Breast epithelium (tissue), 4 donors: ENCODE results near the gene PPIP5K2. TPM values are rescaled to one million over a fixed set of nuclear protein-coding genes. Genes with fewer than 3 reads are reported as not detected.

Experiments
- DNase-seq, 2 donors: peaks; one replicate each; pipeline ENCODE4 v3.0.0-alpha.2; 2019; ENCODE audit warnings: low spot score in 2 of 2
- H3K27ac ChIP-seq, 2 donors: fragments of 200-600 bp; sonication (generic) in 1 of 2; one replicate each; pipeline ENCODE4 v1.5.1; 2016 to 2019; ENCODE audit warnings: mild to moderate bottlenecking in 1 of 2
- H3K27me3 ChIP-seq, 2 donors: fragments of 200-600 bp; sonication (generic) in 1 of 2; one replicate each; pipeline versions ENCODE4 v1.5.1 to v1.6.0; 2017 to 2019; ENCODE audit warnings: control low read depth in 1 of 2, mild to moderate bottlenecking in 1 of 2
- H3K36me3 ChIP-seq: fragments of 200-600 bp; one replicate; pipeline ENCODE4 v1.5.1; 2019
- H3K4me1 ChIP-seq, 2 donors: fragments of 200-600 bp; sonication (generic); one replicate each; pipeline ENCODE4 v1.5.1; 2016 to 2019; ENCODE audit warnings: control low read depth in 1 of 2
- H3K4me3 ChIP-seq, 3 donors: fragments of 200-600 bp; sonication (generic); 1 replicate in 2 of 3; 2 replicates in 1 of 3; pipeline ENCODE4 v1.5.1; 2016 to 2019; ENCODE audit warnings: mild to moderate bottlenecking in 3 of 3, moderate library complexity in 2 of 3
- H3K9me3 ChIP-seq, 2 donors: fragments of 200-600 bp; sonication (generic) in 1 of 2; one replicate each; pipeline ENCODE4 v1.5.1; 2016 to 2019; ENCODE audit warnings: control low read depth in 1 of 2
- POLR2A ChIP-seq: fragments of 450-650 bp; IDR thresholded peaks from one replicate; pipeline ENCODE4 v1.6.1; 2016; ENCODE audit warnings: antibody characterized with exemption, mild to moderate bottlenecking, moderate library complexity
- POLR2AphosphoS5 ChIP-seq, 3 donors: sonication (generic); formaldehyde crosslinking; IDR thresholded peaks; one replicate each; pipeline ENCODE4 v1.6.1; 2017; ENCODE audit warnings: antibody characterized with exemption in 3 of 3
- intact Hi-C: fragments of 100-400 bp; cut with DNase I; formaldehyde crosslinking; loops from one replicate; pipeline ENCODE4 v1.15.1; 2023; ENCODE audit warnings: low total_unique reads
- total RNA-seq, 3 donors: library from RNA; depleted of rRNA; stranded (reverse); fragments of >200 nt; gene quantifications; one replicate each; pipeline ENCODE4 v1.1.0, GENCODE V29; 2016
- TF ChIP-seq, protein P1 (sequence below), 3 donors: fragments of 450-650 bp; IDR thresholded peaks; one replicate each; pipeline ENCODE4 v1.5.1; 2016 to 2017; ENCODE audit warnings: antibody characterized with exemption in 3 of 3, mild to moderate bottlenecking in 3 of 3, moderate library complexity in 3 of 3

Gene PPIP5K2
- total RNA-seq, 3 donors from 2014 or later = 42.7 to 69.1 (median 43.9) TPM

DNA sequence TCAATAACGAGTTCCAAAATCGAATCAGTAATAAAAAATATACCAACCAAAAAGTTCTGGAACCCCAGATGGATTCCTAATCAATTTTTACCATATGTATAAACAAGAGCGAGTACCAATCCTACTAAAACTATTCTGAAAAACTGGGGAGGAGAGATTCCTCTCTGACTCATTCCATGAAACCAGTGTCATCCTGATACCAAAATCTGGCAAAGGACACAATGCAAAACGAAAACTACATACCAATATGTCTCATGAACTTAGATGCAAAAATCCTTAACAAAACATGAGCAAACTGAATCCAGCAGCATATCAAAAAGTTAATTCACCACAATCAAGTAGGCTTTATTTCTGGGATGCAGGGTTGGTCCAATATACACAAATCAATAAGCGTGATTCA lies 108.0 kb downstream of the PPIP5K2 start:
- no peaks in the 10 kb centered on the region for H3K27me3 ChIP-seq
- no peaks in the 10 kb centered on the region for H3K36me3 ChIP-seq
- no peak overlapping the region for H3K27ac ChIP-seq
- intact Hi-C loops = no loop called here
- TF ChIP-seq POLR2A = no peak
- H3K9me3 ChIP-seq = no peaks in the 10 kb centered on the region
- H3K4me3 ChIP-seq = no peak overlapping the region
- DNase-seq = no peak
- no peaks in the 10 kb centered on the region for H3K4me1 ChIP-seq

DNA sequence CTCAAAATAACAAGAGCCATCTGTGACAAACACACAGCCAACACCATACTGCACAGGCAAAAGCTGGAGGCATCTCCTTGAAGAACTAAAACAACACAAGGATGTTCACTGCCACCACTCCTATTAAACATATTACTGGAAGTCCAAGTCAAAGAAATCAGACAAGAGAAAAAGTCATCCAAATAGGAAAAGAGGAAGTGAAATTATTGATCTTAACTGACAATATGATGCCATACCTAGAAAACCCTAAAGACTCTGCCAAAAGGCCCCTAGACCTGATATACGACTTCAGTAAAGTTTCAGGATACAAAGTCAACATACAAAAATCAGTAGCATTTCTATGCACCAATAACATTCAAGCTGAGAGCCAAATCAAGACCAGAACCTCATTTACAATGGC lies 108.5 kb downstream of the PPIP5K2 start:
- Histone ChIP-seq H3K27ac (no peak overlapping the region), H3K27me3 (no peaks in the 10 kb centered on the region), H3K4me1 (no peaks in the 10 kb centered on the region), H3K4me3 (no peak overlapping the region), H3K36me3 (no peaks in the 10 kb centered on the region), H3K9me3 (no peaks in the 10 kb centered on the region)
- no peak for TF ChIP-seq POLR2A
- TF ChIP-seq, protein P1, sequence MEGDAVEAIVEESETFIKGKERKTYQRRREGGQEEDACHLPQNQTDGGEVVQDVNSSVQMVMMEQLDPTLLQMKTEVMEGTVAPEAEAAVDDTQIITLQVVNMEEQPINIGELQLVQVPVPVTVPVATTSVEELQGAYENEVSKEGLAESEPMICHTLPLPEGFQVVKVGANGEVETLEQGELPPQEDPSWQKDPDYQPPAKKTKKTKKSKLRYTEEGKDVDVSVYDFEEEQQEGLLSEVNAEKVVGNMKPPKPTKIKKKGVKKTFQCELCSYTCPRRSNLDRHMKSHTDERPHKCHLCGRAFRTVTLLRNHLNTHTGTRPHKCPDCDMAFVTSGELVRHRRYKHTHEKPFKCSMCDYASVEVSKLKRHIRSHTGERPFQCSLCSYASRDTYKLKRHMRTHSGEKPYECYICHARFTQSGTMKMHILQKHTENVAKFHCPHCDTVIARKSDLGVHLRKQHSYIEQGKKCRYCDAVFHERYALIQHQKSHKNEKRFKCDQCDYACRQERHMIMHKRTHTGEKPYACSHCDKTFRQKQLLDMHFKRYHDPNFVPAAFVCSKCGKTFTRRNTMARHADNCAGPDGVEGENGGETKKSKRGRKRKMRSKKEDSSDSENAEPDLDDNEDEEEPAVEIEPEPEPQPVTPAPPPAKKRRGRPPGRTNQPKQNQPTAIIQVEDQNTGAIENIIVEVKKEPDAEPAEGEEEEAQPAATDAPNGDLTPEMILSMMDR (IDR thresholded peaks at IDR 0.05) = no peak
- TF ChIP-seq POLR2AphosphoS5 (IDR thresholded peaks at IDR 0.05) = no peak
- intact Hi-C loops = no loop called here
- DNase-seq = no peak

DNA sequence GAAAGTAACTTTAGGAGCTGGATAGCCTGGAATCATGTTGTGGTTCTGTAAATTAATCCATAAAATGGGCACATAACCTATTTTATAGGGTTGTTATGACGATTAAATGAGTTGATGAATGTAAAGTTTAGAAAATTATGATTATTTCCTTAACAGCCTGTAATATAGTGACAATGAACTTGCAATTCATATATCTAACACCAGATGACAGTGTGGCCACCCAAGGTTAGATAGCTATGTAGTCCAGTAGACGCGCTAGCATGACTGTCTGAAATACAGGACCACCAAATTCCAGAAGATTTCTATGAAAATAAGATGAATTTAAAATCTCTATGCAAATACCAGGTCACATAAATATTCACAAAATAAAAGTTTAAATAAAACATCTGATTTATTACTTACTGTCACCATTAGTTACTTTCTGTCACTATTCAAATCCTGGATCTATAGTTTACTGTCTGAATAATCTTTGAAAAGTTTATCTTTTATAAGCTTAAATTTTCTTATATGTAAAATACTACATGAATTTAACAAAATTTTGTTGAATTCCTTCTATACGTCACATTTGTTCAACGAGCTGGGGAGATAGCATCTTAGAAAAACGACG lies 112.4 kb downstream of the PPIP5K2 start:
- Histone ChIP-seq H3K27me3 (no peaks in the 10 kb centered on the region), H3K9me3 (no peaks in the 10 kb centered on the region), H3K27ac (no peak overlapping the region), H3K4me1 (no peaks in the 10 kb centered on the region), H3K4me3 (no peak overlapping the region), H3K36me3 (no peaks in the 10 kb centered on the region)
- no peak for DNase-seq
- TF ChIP-seq, protein P1 (IDR thresholded peaks at IDR 0.05) = peak in 2 of 3 donors; percentile 74 to 79
- no peak for TF ChIP-seq POLR2A
- TF ChIP-seq POLR2AphosphoS5 (IDR thresholded peaks at IDR 0.05) = no peak
- intact Hi-C loops = no loop called here

DNA sequence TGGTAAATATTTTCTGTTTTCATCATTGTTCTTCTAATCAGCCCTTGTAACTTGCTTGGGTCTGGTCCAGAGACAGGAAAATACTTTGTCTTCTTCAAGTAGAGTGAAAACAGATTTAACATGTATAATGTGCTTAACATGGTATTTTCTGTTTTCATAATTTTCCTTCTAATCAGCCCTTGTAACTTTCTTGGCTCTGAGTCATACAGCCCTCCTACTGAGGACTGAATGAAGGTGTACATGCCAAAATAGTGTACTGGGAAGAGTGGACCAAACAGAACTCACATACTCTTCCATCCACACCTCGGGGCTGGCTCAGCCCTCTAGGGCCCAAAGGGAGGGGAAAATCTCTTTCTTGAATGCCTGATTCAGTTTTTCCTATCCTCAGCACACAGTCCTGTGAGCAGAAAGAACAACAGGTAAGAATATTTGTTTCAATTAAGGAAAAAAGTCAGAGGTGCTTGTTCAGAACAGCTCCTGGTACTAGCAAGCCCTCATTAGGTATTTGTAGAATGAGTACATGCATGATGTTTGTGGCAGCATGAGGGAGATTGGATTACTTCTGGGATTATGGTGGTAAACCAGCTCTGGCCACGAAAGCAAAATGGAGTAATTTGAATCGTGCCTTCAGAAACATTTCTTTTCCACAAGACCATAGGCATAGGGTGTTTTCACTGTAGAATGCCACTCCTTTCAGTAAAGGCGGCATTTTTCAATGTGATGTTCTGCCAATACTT lies 114.3 kb downstream of the PPIP5K2 start:
- DNase-seq = no peak
- no peaks in the 10 kb centered on the region for H3K27me3 ChIP-seq
- intact Hi-C loops = no loop called here
- peaks cover 0 to 7% of the 10 kb centered on the region in 2 donors for H3K9me3 ChIP-seq
- H3K4me3 ChIP-seq = no peak overlapping the region
- H3K27ac ChIP-seq = no peak overlapping the region
- no peaks in the 10 kb centered on the region for H3K36me3 ChIP-seq
- TF ChIP-seq POLR2AphosphoS5 (IDR thresholded peaks at IDR 0.05) = no peak
- no peak for TF ChIP-seq POLR2A
- TF ChIP-seq, protein P1 (IDR thresholded peaks at IDR 0.05) = no peak
- no peaks in the 10 kb centered on the region for H3K4me1 ChIP-seq

DNA sequence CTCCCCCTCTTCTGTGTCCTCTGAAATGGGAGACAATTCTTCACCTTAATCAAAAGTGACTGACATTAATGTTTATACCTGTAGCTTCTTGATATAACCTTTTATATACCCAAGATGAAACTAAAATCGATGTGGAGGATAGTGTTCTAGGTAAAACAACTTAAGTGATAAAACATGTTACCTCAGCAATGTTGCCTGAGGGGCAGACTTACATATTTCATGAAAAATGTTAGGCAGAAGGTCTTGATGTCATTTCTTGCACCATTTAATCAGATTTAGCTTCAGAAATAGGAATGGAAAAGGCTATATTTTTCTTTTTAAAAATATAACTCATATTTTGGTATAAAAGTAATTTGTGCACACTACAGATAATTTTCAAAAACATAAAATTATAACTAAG lies 115.8 kb downstream of the PPIP5K2 start:
- Histone ChIP-seq H3K27me3 (no peaks in the 10 kb centered on the region), H3K36me3 (no peaks in the 10 kb centered on the region), H3K4me3 (no peak overlapping the region), H3K27ac (no peak overlapping the region), H3K4me1 (no peaks in the 10 kb centered on the region), H3K9me3 (peaks cover 0 to 10% of the 10 kb centered on the region in 2 donors)
- TF ChIP-seq POLR2AphosphoS5 (IDR thresholded peaks at IDR 0.05) (no peak), POLR2A (no peak)
- TF ChIP-seq, protein P1 (IDR thresholded peaks at IDR 0.05) = no peak
- no peak for DNase-seq
- intact Hi-C loops = no loop called here
